Measurements from ENCODE around the gene CASR.

Gene CASR

DNA sequence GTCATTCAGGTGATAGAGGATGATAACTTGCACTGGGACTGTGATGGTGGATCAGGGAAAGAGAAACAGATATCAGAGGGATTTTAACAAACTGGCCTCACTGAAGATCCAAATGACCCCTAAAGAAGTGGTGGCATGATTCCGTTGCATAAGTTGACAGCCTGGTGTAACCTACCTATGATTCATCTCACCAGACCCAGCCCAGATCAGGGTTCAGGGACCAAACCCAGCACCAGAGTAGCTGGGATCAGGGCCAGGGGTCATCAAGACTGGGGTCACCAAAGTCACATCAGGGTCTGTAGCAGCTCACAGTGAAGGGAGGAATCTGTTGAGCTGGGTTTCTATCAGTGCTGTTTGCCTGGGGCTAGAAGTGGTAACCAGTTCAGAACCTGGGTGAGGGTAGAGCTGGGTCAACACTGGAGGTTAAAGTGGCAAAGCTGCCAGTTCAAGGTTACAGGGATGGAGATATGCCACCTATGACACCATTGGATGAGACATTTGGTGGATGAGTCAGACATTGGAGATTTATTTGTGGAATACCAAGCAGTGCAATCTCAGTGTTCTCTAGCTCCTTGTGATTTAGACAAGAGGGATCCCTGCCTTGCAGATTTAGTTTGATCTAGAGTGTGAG is 35.9 kb downstream of the CASR start:
- Histone ChIP-seq H3K27me3 (ENCODE audit: insufficient read depth, poor library complexity, severe bottlenecking) (no peaks in the 10 kb centered on the region), H3K27ac (replicated peaks) (no peak overlapping the region), H3K4me3 (replicated peaks; ENCODE audit: insufficient read depth, low read length) (no peak overlapping the region)
- no peak for DNase-seq (ENCODE audit: low read depth in 1 of 2, low spot score in 1 of 2)
- no peak for TF ChIP-seq SPI1 (IDR thresholded peaks at IDR 0.05; ENCODE audit: borderline replicate concordance, low read depth)
- no peak for TF ChIP-seq GABPA (IDR thresholded peaks at IDR 0.05; ENCODE audit: low read depth)
- no peak for TF ChIP-seq REST (IDR thresholded peaks at IDR 0.05; ENCODE audit: insufficient replicate concordance, low read depth)
- no peak for TF ChIP-seq POLR2AphosphoS5 (IDR thresholded peaks at IDR 0.05; ENCODE audit: low read depth)

DNA sequence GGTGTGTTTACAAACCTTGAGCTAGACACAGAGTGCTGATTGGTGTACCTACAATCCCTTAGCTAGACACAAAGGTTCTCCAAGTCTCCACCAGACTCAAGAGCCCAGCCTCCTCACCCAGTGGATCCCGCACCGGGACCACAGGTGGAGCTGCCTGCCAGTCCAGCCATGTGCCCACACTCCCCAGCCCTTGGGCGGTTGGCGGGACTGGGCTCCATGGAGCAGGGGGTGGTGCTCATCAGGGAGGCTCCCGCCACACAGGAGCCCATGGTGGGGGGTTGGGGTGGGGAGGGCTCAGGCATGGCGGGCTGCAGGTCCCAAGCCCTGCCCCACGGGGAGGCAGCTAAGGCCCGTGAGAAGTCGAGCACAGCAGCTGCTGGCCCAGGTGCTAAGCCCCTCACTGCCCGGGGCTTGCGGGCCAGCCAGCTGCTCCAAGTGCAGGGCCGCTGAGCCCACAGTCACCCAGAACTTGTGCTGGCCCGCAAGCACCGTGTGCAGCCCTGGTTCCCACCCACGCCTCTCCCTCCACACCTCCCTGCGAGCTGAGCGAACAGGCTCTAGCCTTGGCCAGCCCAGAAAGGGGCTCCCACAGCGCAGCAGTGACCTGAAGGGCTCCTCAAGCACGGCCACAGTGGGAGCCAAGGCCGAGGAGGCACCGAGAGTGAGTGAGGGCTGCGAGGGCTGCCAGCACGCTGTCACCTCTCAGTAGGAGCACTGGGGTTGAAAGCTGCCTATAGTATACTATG is 43.7 kb downstream of the CASR start:
- no peak for DNase-seq (ENCODE audit: low read depth in 1 of 2, low spot score in 1 of 2)
- Histone ChIP-seq H3K27ac (replicated peaks) (no peak overlapping the region), H3K27me3 (ENCODE audit: insufficient read depth, poor library complexity, severe bottlenecking) (no peaks in the 10 kb centered on the region), H3K4me3 (replicated peaks; ENCODE audit: insufficient read depth, low read length) (no peak overlapping the region)
- TF ChIP-seq CTCF (IDR thresholded peaks at IDR 0.05; ENCODE audit: insufficient read depth, low read length) (no peak), GABPA (IDR thresholded peaks at IDR 0.05; ENCODE audit: low read depth) (no peak), SPI1 (IDR thresholded peaks at IDR 0.05; ENCODE audit: borderline replicate concordance, low read depth) (no peak), REST (IDR thresholded peaks at IDR 0.05; ENCODE audit: insufficient replicate concordance, low read depth) (no peak), POLR2AphosphoS5 (IDR thresholded peaks at IDR 0.05; ENCODE audit: low read depth) (no peak)

GRCh38 chr3:122230174-122230573 is 46.7 kb downstream of the CASR start:
- no peak for DNase-seq (ENCODE audit: low read depth in 1 of 2, low spot score in 1 of 2)
- Histone ChIP-seq H3K27me3 (ENCODE audit: insufficient read depth, poor library complexity, severe bottlenecking) (no peaks in the 10 kb centered on the region), H3K4me3 (replicated peaks; ENCODE audit: insufficient read depth, low read length) (no peak overlapping the region), H3K27ac (replicated peaks) (no peak overlapping the region)
- no peak for TF ChIP-seq POLR2AphosphoS5 (IDR thresholded peaks at IDR 0.05; ENCODE audit: low read depth)
- TF ChIP-seq SPI1 (IDR thresholded peaks at IDR 0.05; ENCODE audit: borderline replicate concordance, low read depth): no peak
- no peak for TF ChIP-seq GABPA (IDR thresholded peaks at IDR 0.05; ENCODE audit: low read depth)
- no peak for TF ChIP-seq CTCF (IDR thresholded peaks at IDR 0.05; ENCODE audit: insufficient read depth, low read length)
- TF ChIP-seq REST (IDR thresholded peaks at IDR 0.05; ENCODE audit: insufficient replicate concordance, low read depth): no peak

Measured in HL-60 (cell line).